Neutrophil (primary cell): ENCODE data around the gene WSB1.

ENCODE experiments used
- H3K27ac ChIP-seq: fragments of 200-600 bp; sonication (generic); 2 replicates; pipeline ENCODE4 v1.5.1; 2016; ENCODE audit warnings: mild to moderate bottlenecking, moderate library complexity
- H3K27me3 ChIP-seq: fragments of 200-600 bp; sonication (generic); 2 replicates; pipeline ENCODE4 v1.6.0; 2016; ENCODE audit warnings: mild to moderate bottlenecking
- H3K36me3 ChIP-seq: fragments of 200-600 bp; sonication (generic); 2 replicates; pipeline ENCODE4 v1.5.1; 2017
- H3K4me1 ChIP-seq, 2 experiments: fragments of 200-600 bp in 1 of 2; sonication (generic) in 1 of 2; 1 replicate in 1 of 2; 2 replicates in 1 of 2; pipeline versions ENCODE4 v1.5.1 to v1.6.1; 2013 to 2016; ENCODE audit warnings: low read depth in 1 of 2, low read length in 1 of 2, mild to moderate bottlenecking in 1 of 2, moderate library complexity in 1 of 2; ENCODE audit not compliant: control insufficient read depth in 1 of 2, insufficient read depth in 1 of 2
- H3K4me3 ChIP-seq, 2 experiments: fragments of 200-600 bp in 1 of 2; sonication (generic) in 1 of 2; 1 replicate in 1 of 2; 2 replicates in 1 of 2; pipeline ENCODE4 v1.5.1; 2013 to 2016; ENCODE audit warnings: low read depth in 1 of 2, low read length in 1 of 2, mild to moderate bottlenecking in 1 of 2, moderate library complexity in 1 of 2
- H3K9me3 ChIP-seq: fragments of 200-600 bp; sonication (generic); 2 replicates; pipeline ENCODE4 v1.5.1; 2016
- TF ChIP-seq, protein P1 (sequence below): fragments of 200-600 bp; sonication (generic); IDR thresholded peaks from 2 replicates; pipeline ENCODE4 v1.5.1; 2016; ENCODE audit warnings: antibody characterized with exemption

WSB1 gene

DNA sequence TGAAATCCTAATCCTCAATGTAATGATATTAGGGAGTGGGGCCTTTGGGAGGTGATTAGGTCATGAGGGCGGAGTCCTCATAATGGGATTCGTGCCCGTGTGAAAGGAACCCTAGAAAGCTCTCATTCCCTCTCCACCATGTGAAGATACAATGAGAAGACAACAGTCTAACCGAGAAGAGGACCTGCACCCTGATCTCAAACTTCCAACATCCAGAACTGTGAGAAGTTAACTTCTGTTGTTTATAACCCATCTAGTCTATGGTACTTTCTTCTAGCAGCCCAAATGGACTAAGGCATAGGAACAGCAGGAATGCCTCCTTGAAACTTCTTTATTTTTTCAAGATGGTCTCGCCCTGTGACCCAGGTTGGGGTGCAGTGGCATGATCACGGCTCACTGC lies 24.7 kb downstream of the WSB1 start:
- peaks cover 0 to 6% of the 10 kb centered on the region in 2 experiments for H3K4me1 ChIP-seq
- H3K27ac ChIP-seq: peak overlapping the region; percentile 54
- no peak overlapping the region for H3K4me3 ChIP-seq
- TF ChIP-seq, protein P1, sequence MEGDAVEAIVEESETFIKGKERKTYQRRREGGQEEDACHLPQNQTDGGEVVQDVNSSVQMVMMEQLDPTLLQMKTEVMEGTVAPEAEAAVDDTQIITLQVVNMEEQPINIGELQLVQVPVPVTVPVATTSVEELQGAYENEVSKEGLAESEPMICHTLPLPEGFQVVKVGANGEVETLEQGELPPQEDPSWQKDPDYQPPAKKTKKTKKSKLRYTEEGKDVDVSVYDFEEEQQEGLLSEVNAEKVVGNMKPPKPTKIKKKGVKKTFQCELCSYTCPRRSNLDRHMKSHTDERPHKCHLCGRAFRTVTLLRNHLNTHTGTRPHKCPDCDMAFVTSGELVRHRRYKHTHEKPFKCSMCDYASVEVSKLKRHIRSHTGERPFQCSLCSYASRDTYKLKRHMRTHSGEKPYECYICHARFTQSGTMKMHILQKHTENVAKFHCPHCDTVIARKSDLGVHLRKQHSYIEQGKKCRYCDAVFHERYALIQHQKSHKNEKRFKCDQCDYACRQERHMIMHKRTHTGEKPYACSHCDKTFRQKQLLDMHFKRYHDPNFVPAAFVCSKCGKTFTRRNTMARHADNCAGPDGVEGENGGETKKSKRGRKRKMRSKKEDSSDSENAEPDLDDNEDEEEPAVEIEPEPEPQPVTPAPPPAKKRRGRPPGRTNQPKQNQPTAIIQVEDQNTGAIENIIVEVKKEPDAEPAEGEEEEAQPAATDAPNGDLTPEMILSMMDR: no peak
- no peaks in the 10 kb centered on the region for H3K27me3 ChIP-seq
- H3K36me3 ChIP-seq: peaks cover 73% of the 10 kb centered on the region
- no peaks in the 10 kb centered on the region for H3K9me3 ChIP-seq

GRCh38 chr17:27319541-27320221 lies 25.8 kb downstream of the WSB1 start:
- H3K9me3 ChIP-seq: no peaks in the 10 kb centered on the region
- no peaks in the 10 kb centered on the region for H3K27me3 ChIP-seq
- TF ChIP-seq, protein P1: no peak
- peaks cover 62% of the 10 kb centered on the region for H3K36me3 ChIP-seq
- H3K4me1 ChIP-seq: peaks cover 0 to 6% of the 10 kb centered on the region in 2 experiments
- no peak overlapping the region for H3K4me3 ChIP-seq
- peak overlapping the region; percentile 54 for H3K27ac ChIP-seq

DNA sequence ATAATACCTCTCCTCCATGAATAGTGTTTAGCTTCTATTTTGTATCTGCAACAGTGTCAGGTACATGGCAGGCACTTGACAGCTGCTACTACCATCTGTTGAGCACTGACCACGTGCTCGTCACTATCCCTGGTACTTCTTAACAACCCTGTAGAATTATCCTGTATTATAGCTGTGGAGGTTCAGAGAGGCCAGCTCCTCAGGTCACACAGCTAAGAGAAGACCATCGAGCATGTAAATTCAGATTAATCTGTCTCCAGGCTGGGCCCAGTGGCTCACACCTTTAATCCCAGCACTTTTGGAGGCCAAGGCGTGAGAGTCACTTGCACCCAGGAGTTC lies 26.3 kb downstream of the WSB1 start:
- TF ChIP-seq, protein P1: no peak
- Histone ChIP-seq H3K36me3 (peaks cover 57% of the 10 kb centered on the region), H3K27ac (peak overlapping the region; percentile 54), H3K27me3 (no peaks in the 10 kb centered on the region), H3K4me1 (peaks cover 0 to 6% of the 10 kb centered on the region in 2 experiments), H3K4me3 (no peak overlapping the region), H3K9me3 (no peaks in the 10 kb centered on the region)

GRCh38 chr17:27321372-27321771 lies 27.5 kb downstream of the WSB1 start:
- TF ChIP-seq, protein P1: no peak
- no peaks in the 10 kb centered on the region for H3K9me3 ChIP-seq

DNA sequence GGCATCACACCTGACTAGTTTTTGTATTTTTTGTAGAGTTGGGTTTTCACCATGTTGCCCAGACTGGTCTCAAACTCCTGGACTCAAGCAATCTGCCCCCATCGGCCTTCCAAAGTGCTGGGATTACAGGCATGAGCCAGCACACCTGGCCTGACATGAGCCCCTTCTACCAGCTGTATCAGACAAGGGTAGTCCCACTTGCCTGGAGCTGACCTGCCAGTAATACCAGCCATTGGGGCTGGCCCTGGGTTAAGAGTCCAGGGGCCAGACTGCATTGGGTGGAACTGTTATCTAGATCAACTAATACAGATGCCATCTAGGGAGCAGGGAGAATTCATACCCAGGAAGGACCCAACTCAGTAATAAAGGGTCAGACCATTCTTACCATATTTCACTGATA lies 28.1 kb downstream of the WSB1 start:
- Histone ChIP-seq H3K27me3 (no peaks in the 10 kb centered on the region), H3K4me3 (no peak overlapping the region), H3K9me3 (no peaks in the 10 kb centered on the region), H3K4me1 (peaks cover 0 to 6% of the 10 kb centered on the region in 2 experiments), H3K36me3 (peaks cover 39% of the 10 kb centered on the region), H3K27ac (no peak overlapping the region)
- TF ChIP-seq, protein P1: no peak

More at GRCh38 chr17:27321372-27321771, 27.5 kb downstream of the WSB1 start:
- Histone ChIP-seq H3K27me3 (no peaks in the 10 kb centered on the region), H3K27ac (no peak overlapping the region), H3K4me3 (no peak overlapping the region), H3K4me1 (peaks cover 0 to 6% of the 10 kb centered on the region in 2 experiments), H3K36me3 (peaks cover 45% of the 10 kb centered on the region)
